Neural cell (in vitro differentiated cells): ENCODE data around the gene LRRC1. TPM values are rescaled to one million over a fixed set of nuclear protein-coding genes. Genes with fewer than 3 reads are reported as not detected.

Source experiments
- H2AFZ ChIP-seq: fragments of 200-600, 300-800 bp; sonication (generic), shearing (Covaris generic); 2 replicates; pipeline ENCODE4 v1.6.0; 2014; ENCODE audit warnings: low read depth, mild to moderate bottlenecking, antibody characterized with exemption, low read length, moderate library complexity
- H3F3A ChIP-seq: fragments of 200-600 bp; shearing (Covaris generic); 2 replicates; pipeline ENCODE4 v1.6.1; 2016; ENCODE audit warnings: mild to moderate bottlenecking, moderate library complexity, mixed read lengths, antibody characterized with exemption, low read length; ENCODE audit not compliant: insufficient read depth, poor library complexity, severe bottlenecking
- H3K27ac ChIP-seq: fragments of 200-600, 300-800 bp; sonication (generic), shearing (Covaris generic); 2 replicates; pipeline ENCODE4 v1.5.1; 2014; ENCODE audit warnings: mild to moderate bottlenecking, low read length, moderate library complexity
- H3K27me3 ChIP-seq: fragments of 300-800, 200-600 bp; sonication (generic), shearing (Covaris generic); 2 replicates; pipeline ENCODE4 v1.6.0; 2014; ENCODE audit warnings: mild to moderate bottlenecking, low read depth, low read length, moderate library complexity; ENCODE audit not compliant: insufficient read depth
- H3K36me3 ChIP-seq: fragments of 300-800, 200-600 bp; sonication (generic), shearing (Covaris generic); 2 replicates; pipeline ENCODE4 v1.5.1; 2014; ENCODE audit warnings: mild to moderate bottlenecking, antibody characterized with exemption, low read length, moderate library complexity; ENCODE audit not compliant: insufficient read depth
- H3K4me2 ChIP-seq: fragments of 300-800, 200-600 bp; sonication (generic), shearing (Covaris generic); 2 replicates; pipeline ENCODE4 v1.6.0; 2014; ENCODE audit warnings: mild to moderate bottlenecking, low read length
- H3K4me3 ChIP-seq: fragments of 300-800, 200-600 bp; sonication (generic), shearing (Covaris generic); 2 replicates; pipeline ENCODE4 v1.5.1; 2014; ENCODE audit warnings: mild to moderate bottlenecking, low read length, moderate library complexity
- H3K79me2 ChIP-seq: fragments of 200-600 bp; shearing (Covaris generic); replicated peaks from 2 replicates; pipeline ENCODE4 v1.6.0; 2014; ENCODE audit warnings: mild to moderate bottlenecking, low read length, moderate library complexity; ENCODE audit not compliant: insufficient read depth
- H3K9ac ChIP-seq: fragments of 300-800, 200-600 bp; sonication (generic), shearing (Covaris generic); 2 replicates; pipeline ENCODE4 v1.6.1; 2016; ENCODE audit warnings: mild to moderate bottlenecking, low read length, mixed read lengths
- H3K9me2 ChIP-seq: fragments of 200-600 bp; shearing (Covaris generic); 2 replicates; pipeline ENCODE4 v1.6.1; 2016; ENCODE audit warnings: mild to moderate bottlenecking, low read length, mixed read lengths; ENCODE audit not compliant: insufficient read depth
- H3K9me3 ChIP-seq: fragments of 200-600, 300-800 bp; sonication (generic), shearing (Covaris generic); 2 replicates; pipeline ENCODE4 v1.6.1; 2016; ENCODE audit warnings: mild to moderate bottlenecking, mixed run types, low read length, moderate library complexity, mixed read lengths
- H4K20me1 ChIP-seq: fragments of 200-600 bp; shearing (Covaris generic); 2 replicates; pipeline ENCODE4 v1.6.1; 2016; ENCODE audit warnings: mild to moderate bottlenecking, mixed run types; ENCODE audit not compliant: insufficient read depth
- CTCF ChIP-seq: fragments of 450-650 bp; IDR thresholded peaks from 2 replicates; pipeline ENCODE4 v1.5.1; 2014; ENCODE audit warnings: antibody characterized with exemption, mild to moderate bottlenecking, moderate library complexity; ENCODE audit not compliant: poor library complexity, severe bottlenecking
- EP300 ChIP-seq: fragments of 450-650 bp; conservative IDR thresholded peaks from 2 replicates; pipeline ENCODE4 v1.6.1; 2014; ENCODE audit warnings: antibody characterized with exemption, mild to moderate bottlenecking, moderate library complexity; ENCODE audit not compliant: poor library complexity, severe bottlenecking
- EZH2 ChIP-seq: fragments of 200-600, 300-800 bp; shearing (Covaris generic), sonication (generic); IDR thresholded peaks from 2 replicates; pipeline ENCODE4 v1.6.1; 2014; ENCODE audit warnings: antibody characterized with exemption, low read length, borderline replicate concordance, mild to moderate bottlenecking; ENCODE audit not compliant: insufficient read depth, poor library complexity, severe bottlenecking
- MXI1 ChIP-seq: fragments of 450-650 bp; conservative IDR thresholded peaks from 2 replicates; pipeline ENCODE4 v1.6.1; 2014; ENCODE audit warnings: antibody characterized with exemption, mild to moderate bottlenecking; ENCODE audit not compliant: poor library complexity, severe bottlenecking
- POLR2AphosphoS5 ChIP-seq: IDR thresholded peaks from 2 replicates; pipeline ENCODE4 v1.6.1; 2012
- RAD21 ChIP-seq: fragments of 450-650 bp; conservative IDR thresholded peaks from 2 replicates; pipeline ENCODE4 v1.6.1; 2014; ENCODE audit warnings: antibody characterized with exemption, mild to moderate bottlenecking, moderate library complexity
- SMC3 ChIP-seq: fragments of 450-650 bp; conservative IDR thresholded peaks from 2 replicates; pipeline ENCODE4 v1.6.1; 2014; ENCODE audit warnings: antibody characterized with exemption, mild to moderate bottlenecking, moderate library complexity; ENCODE audit not compliant: poor library complexity
- TAF1 ChIP-seq: IDR thresholded peaks from 2 replicates; pipeline ENCODE4 v1.6.1; 2012; ENCODE audit warnings: low read depth
- polyA plus RNA-seq: library from polyadenylated mRNA; depleted of rRNA; stranded (reverse); fragments of >200 nt; gene quantifications from 2 replicates; pipeline ENCODE4 v1.2.3, GENCODE V29; 2014
- TF ChIP-seq, protein P1 (sequence below): IDR thresholded peaks from 2 replicates; pipeline ENCODE4 v1.6.1; 2012; ENCODE audit warnings: borderline replicate concordance

LRRC1 gene
- polyA plus RNA-seq, 1 donor from 2014 or later: 21.2 TPM

GRCh38 chr6:53752440-53752839 is 42.4 kb upstream of the LRRC1 start:
- no peak overlapping the region for H3K27ac ChIP-seq

GRCh38 chr6:53752856-53753255 is 41.9 kb upstream of the LRRC1 start:
- Histone ChIP-seq H3K36me3 (no peaks in the 10 kb centered on the region), H3K9me2 (no peaks in the 10 kb centered on the region), H3K27ac (no peak overlapping the region), H2AFZ (no peak overlapping the region), H3K4me2 (no peak overlapping the region), H3K27me3 (no peaks in the 10 kb centered on the region), H3K4me3 (no peak overlapping the region), H3K79me2 (no peaks in the 10 kb centered on the region), H3K9ac (no peak overlapping the region), H3F3A (no peaks in the 10 kb centered on the region), H4K20me1 (no peaks in the 10 kb centered on the region), H3K9me3 (no peaks in the 10 kb centered on the region)
- TF ChIP-seq EZH2: no peak
- no peak for TF ChIP-seq MXI1
- TF ChIP-seq SMC3: no peak
- no peak for TF ChIP-seq POLR2AphosphoS5
- TF ChIP-seq RAD21: no peak
- TF ChIP-seq, protein P1, sequence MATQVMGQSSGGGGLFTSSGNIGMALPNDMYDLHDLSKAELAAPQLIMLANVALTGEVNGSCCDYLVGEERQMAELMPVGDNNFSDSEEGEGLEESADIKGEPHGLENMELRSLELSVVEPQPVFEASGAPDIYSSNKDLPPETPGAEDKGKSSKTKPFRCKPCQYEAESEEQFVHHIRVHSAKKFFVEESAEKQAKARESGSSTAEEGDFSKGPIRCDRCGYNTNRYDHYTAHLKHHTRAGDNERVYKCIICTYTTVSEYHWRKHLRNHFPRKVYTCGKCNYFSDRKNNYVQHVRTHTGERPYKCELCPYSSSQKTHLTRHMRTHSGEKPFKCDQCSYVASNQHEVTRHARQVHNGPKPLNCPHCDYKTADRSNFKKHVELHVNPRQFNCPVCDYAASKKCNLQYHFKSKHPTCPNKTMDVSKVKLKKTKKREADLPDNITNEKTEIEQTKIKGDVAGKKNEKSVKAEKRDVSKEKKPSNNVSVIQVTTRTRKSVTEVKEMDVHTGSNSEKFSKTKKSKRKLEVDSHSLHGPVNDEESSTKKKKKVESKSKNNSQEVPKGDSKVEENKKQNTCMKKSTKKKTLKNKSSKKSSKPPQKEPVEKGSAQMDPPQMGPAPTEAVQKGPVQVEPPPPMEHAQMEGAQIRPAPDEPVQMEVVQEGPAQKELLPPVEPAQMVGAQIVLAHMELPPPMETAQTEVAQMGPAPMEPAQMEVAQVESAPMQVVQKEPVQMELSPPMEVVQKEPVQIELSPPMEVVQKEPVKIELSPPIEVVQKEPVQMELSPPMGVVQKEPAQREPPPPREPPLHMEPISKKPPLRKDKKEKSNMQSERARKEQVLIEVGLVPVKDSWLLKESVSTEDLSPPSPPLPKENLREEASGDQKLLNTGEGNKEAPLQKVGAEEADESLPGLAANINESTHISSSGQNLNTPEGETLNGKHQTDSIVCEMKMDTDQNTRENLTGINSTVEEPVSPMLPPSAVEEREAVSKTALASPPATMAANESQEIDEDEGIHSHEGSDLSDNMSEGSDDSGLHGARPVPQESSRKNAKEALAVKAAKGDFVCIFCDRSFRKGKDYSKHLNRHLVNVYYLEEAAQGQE: no peak
- no peak for TF ChIP-seq TAF1

More at GRCh38 chr6:53752440-53752839, 42.4 kb upstream of the LRRC1 start:
- Histone ChIP-seq H3K27me3 (no peaks in the 10 kb centered on the region), H3K79me2 (no peaks in the 10 kb centered on the region), H3K9ac (no peak overlapping the region), H3F3A (no peaks in the 10 kb centered on the region), H3K9me2 (no peaks in the 10 kb centered on the region), H4K20me1 (no peaks in the 10 kb centered on the region), H3K36me3 (no peaks in the 10 kb centered on the region), H3K4me2 (no peak overlapping the region), H3K9me3 (no peaks in the 10 kb centered on the region), H3K4me3 (no peak overlapping the region), H2AFZ (no peak overlapping the region)
- no peak for TF ChIP-seq CTCF
- no peak for TF ChIP-seq EP300
- no peak for TF ChIP-seq RAD21
- no peak for TF ChIP-seq MXI1
- no peak for TF ChIP-seq SMC3
- TF ChIP-seq POLR2AphosphoS5: no peak
- no peak for TF ChIP-seq TAF1
- TF ChIP-seq, protein P1: no peak
- no peak for TF ChIP-seq EZH2
